Measurements from ENCODE around the gene ZNF808.
"Not testable (repeated sequence)": the region's sequence is repeated elsewhere in the genome, so short reads cannot be mapped to it uniquely, and the experiment has no call there.

Gene ZNF808

DNA sequence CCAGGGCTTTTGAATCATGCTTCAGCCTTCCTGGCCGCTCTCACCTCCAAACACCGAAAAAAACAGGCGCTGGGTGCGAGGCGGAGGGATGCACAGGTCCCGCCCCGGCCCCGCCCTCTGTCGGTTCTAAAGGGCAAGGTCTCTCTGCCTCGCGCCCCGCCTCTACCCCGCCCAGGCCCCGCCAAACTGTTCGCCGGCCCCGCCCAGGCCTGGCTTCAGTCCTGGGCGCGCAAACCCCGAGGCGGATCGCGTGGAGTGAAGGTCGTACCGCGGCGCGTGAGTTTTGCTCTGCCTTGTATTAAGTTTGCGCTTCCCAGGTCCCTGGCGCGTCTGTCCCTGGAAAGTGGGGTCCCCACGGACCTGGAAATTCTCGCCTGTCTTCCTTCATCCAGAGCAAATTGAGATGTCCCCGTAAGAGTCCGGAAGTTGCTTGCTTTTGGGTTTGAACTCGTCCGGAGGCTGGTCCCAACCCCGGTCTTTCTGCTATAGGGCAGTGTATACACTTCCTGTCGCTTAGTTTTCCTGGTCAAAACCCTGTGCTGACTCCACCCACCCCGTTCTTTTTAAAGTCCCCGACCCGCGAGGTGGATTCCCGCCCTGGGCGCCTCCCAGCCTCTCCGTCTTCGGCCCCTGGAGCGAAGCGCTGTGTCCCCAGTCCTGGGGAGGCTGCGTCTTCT is 8.4 kb downstream of the ZNF808 start:
- DNase-seq (ENCODE audit: low read depth) = peak; percentile 59

DNA sequence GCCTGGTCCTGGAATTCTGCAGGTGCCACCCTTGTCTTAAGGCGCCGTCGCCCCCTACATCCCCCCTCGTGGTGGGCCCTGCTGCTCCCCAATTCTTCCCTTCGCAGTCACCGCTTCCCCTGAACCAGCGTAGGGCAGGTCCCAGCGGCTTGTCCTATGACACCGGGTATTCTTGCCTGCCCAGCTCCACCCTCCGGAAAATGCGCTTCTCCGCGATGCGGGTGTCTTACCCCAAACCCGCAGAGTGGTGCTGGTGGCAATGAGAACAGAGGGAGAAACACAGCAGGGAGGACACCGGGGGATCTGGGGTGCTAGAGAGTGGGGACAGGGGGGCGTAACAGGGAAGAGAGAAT is 9.0 kb downstream of the ZNF808 start:
- DNase-seq (ENCODE audit: low read depth) = no peak

DNA sequence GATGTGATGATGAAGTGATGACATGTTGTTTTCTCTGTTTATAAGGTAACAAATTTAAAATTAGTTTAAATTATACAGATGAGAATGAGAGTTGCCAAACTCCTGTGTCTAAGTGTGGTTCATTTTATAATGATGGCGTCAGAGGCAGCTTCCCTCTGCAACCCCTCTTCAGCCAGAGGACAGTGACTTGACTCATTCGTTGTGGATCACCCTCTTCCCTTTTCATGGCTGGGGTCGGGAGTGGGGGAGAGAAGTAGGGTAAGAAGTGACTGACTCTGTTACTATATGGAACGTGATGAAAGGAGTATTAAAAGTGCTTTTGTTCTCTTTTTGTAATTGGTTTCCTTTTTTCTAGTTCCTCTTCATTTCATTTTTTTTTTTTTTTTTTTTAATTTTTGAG is 11.3 kb downstream of the ZNF808 start:
- DNase-seq (ENCODE audit: low read depth) = not testable (repeated sequence)

DNA sequence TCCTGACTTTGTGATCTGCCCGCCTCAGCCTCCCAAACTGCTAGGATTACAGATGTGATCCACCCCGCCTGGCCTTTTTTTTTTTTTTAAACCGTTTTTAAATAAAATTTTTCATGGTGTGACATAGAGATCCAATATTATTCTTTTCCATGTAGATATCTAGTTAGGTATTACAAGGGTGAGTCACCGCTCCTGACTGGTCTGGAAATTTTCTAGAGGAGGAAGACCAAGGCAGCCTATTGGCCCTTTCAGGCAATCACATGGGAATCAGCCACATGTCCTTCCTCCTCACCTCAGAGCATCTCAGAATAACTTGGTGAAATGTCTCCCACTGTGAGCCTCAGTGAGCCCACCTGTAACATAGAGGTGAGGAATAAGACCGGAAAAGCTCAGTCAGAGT is 13.7 kb downstream of the ZNF808 start:
- DNase-seq (ENCODE audit: low read depth) = not testable (repeated sequence)

DNA sequence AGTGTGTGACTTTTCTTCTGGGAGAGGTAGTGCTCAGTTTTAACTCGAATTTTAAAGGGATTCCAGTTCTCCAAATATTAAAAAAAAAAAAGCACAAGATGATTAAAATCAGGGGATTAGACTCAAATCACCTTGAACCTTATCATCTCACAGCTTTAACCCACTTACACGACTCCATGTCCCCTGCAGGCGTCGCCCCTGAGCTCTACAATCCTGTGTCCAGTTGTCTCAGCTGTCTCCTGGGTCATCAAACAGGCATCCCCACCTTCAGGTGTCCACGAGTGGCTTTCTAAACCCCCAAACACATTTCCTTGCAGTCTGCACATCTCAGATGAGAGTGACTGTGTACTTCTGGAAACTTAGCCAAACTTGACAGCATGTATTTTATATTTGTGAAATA is 14.1 kb downstream of the ZNF808 start:
- DNase-seq (ENCODE audit: low read depth) = no peak

DNA sequence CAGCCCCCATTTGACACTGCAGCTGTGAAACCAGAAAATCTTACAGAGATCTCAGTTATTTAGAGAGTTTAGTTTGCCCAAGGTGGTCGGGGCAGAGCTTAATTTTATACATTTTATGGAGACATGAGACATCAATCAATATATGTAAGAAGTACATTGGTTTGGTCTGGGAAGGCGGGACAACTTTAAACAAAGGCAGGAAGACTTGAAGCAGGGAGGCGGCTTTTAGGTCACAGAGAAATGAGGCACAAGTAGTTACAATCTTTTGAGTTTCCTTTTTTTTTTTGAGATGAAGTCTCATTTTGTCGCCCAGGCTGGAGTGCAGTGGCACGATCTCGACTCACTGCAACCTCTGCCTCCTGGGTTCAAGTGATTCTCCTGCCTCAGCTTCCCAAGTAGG is 15.1 kb downstream of the ZNF808 start:
- DNase-seq (ENCODE audit: low read depth) = not testable (repeated sequence)

DNA sequence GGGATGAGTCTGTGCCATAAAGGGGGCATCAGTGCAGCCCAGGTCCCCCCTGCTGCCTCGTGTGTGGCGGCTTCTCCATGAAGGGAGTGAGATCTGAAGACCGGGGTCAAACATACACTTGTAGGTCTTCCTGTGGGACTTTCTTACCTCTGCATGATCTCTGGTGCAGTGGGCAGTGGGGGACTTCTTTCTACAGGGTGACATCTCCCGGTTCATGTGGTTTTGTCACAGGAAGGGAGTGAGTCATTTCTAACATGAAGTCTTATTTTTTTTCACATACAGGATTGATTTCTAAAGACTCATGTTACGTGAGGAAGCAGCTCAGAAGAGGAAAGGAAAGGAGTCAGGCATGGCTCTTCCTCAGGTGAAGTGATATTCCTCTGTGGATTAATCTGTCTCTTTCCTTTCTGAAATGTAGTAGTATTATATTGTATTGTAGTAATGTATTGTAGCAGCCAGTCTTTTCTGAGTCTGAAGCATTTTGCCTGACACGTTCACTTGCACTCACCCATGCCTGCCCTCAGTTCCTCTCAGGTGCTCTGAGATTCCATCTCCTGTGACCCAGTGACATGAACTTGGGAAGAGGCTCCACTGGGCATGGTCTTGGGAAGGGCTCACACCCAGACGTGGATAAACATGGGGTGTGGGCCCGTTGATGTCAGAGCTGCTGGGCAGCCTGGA is 15.7 kb downstream of the ZNF808 start:
- DNase-seq (ENCODE audit: low read depth) = no peak

DNA sequence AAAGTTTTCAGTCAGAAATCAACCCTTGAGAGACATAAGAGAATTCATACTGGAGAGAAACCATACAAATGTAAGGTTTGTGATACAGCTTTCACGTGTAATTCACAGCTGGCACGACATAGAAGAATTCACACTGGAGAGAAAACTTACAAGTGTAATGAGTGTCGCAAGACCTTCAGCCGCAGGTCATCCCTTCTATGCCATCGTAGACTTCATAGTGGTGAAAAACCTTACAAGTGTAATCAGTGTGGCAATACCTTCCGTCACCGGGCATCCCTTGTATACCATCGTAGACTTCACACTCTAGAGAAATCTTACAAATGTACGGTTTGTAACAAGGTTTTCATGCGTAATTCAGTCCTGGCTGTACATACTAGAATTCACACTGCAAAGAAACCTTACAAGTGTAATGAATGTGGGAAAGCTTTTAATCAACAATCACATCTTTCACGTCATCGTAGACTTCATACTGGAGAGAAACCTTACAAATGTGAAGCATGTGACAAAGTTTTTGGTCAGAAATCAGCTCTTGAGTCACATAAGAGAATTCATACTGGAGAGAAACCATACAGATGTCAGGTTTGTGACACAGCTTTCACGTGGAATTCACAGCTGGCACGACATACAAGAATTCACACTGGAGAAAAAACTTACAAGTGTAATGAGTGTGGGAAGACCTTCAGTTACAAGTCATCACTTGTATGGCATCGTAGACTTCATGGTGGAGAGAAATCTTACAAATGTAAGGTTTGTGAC is 26.9 kb downstream of the ZNF808 start:
- no peak for DNase-seq (ENCODE audit: low read depth)

DNA sequence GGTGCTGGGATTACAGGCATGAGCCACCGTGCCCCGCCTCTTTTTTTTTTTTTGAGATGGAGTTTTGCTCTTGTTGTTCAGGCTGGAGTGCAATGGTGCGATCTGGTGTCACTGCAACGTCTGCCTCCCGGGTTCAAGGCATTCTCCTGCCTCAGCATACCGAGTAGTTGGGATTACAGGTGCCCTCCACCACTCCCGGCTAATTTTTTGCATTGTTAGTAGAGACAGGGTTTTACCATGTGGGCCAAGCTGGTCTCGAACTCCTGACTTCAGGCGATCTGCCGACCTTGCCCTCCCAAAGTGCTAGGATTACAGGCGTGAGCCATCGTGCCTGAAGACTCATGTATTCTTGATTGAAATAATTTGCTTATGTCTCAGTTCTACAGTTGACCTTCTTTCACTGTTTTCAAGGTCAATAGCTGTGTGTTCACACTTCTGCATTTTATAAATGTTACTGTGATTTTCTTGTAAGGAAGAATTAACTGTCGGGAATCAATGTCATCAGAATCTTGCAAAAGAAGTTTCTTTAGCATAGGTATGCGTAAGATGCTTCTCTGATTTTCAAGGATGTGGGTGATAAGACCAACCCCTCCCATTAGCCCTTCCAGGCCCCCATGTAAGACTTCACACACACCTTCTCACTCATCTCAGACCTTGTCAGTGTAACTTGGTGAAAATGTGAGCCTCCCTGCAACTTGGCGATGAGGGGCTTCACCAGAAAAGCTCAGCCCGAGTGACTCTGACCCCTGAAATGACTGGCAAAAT is 29.9 kb downstream of the ZNF808 start:
- DNase-seq (ENCODE audit: low read depth) = no peak

DNA sequence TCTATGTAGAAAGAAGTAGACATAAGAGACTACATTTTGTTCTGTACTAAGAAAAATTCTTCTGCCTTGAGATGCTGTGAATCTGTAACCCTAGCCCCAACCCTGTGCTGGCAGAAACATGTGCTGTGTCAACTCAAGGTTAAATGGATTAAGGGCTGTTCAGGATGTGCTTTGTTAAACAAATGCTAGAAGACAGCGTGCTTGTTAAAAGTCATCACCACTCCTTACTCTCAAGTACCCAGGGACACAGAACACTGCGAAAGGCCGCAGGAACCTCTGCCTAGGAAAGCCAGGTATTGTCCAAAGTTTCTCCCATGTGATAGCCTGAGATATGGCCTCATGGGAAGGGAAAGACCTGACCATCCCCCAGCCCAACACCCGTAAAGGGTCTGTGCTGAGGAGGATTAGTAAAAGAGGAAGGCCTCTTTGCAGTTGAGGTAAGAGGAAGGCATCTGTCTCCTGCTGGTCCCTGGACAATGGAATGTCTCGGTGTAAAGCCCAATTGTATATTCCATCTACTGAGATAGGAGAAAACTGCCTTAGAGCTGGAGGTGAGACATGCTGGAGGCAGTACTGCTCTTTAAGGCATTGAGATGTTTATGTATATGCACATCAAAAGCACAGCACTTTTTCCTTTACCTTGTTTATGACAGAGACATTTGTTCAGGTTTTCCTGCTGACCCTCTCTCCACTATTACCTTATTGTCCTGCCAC is 31.4 kb downstream of the ZNF808 start:
- DNase-seq (ENCODE audit: low read depth) = not testable (repeated sequence)

DNA sequence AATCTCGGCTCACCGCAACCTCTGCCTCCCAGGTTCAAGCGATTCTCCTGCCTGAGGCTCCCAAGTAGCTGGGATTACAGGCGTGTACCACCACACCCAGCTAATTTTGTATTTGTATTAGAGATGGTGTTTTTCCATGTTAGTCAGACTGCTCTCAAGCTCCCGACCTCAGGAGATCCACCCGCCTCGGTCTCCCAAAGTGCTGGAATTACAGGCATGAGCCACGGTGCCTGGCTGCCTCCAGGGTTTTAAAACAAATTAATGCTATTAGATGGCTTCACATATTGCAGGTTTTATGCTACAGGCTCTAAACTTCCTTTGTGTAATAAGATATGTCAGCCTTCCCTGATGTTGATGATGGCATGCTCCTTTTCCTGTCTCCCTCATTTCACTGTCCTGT is 34.1 kb downstream of the ZNF808 start:
- DNase-seq (ENCODE audit: low read depth) = not testable (repeated sequence)

DNA sequence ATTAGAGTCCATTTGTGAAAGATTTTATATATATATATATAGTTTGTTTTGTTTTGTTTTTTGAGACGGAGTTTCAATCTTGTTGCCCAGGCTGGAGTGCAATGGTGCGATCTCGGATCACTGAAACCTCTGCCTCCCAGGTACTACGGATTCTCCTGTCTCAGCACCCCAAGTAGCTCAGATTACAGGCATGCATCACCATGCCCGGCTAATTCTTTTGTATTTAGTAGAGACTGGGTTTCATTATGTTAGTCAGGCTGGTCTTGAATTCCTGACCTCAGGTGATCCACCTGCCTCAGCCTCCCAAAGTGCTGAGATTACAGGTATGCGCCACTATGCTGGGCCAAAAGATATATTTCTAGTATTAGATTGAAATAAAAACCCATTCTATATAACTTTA is 38.7 kb downstream of the ZNF808 start:
- DNase-seq (ENCODE audit: low read depth) = no peak

DNA sequence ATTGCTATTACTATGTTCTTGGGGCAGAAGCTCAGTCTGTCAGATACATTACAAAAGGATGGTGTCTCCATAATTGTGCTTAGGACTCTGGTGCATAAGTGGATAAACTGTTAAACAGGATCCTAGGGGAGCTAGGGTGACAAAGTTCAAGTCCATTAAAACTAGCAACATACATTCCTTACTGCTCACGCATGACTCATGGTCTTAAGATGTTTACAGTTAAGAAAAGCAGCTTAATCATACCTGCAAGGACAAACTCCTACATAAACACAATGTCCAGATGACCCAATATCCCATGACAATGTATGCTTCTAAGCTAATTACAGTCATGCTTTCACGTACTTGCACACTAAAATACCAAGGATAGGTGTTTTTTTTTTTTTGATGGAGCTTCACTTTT is 39.1 kb downstream of the ZNF808 start:
- no peak for DNase-seq (ENCODE audit: low read depth)

DNA sequence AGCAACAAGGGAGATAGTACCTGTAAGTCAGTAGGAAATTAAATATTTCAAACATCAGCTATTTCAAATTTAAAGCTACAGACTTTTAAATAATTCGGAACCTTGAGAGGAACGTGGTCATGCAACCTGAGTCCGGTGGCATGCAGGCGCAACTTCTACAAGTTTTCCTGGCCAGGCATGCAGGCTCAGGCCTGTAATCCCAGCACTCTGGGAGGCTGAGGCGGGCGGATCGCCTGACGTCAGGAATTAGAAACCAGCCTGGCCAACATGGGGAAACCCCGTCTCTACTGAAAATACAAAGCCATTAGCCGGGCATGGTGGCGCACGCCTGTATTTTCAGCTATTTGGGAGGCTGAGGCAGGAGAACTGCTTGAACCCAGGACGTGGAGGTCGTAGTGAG is 40.5 kb downstream of the ZNF808 start:
- no peak for DNase-seq (ENCODE audit: low read depth)

DNA sequence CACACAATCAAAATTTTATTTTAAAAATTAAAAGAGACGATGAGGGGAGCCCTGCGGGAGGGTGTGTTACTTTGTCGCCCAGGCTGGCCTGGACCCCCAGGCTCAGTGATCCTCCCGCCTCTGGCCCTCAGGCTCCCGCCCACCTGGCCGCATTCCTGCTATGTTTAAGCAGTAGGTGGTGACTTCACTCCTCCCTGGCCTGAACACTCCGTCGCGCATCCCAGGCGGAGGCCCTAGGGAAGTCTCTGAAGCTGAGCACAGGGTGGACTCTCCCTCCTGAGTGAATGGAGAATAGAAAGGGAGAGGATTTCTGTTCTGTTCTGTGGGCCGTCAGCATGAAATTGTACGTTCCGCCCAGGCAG is 42.2 kb downstream of the ZNF808 start:
- not testable (repeated sequence) for DNase-seq (ENCODE audit: low read depth)

DNA sequence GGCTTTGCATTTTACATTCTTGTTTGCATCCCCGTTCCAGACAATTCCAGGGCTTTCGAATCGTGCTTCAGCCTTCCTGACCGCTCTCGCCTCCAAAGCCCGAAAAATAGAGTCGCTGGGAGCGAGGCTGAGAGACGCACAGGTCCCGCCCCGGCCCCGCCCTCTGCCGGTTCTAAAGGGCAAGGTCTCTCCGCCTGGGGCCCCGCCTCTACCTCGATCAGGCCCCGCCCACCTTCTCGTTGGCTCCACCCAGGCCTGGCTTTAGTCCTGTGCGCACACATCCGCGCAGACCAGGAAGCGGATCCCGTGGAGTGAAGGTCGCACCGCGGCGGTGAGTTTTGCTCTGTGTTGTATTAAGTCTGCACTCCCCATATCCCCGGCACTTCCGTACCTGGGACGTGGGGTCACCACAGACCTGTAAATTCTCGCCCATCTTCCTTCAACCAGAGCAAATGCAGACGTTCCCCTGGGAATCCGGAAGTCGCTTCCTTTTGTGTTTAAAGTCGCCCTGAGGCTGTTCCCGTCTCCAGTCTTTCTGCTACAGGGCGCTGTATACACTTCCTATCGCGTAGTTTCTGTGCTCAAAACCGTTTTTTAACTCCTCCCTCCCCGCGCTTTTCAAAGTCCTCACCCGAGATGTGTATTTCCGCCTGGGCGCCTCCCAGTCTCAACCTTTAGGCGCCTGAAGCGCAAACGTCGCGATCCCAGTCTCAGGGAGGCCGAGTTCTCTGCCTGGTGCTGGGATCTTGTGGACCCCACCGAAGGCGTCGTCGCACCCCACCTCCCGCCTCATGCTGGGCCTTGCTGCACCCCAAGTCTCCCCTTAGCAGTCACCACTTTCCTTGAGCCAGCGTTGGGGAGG is 42.8 kb downstream of the ZNF808 start, which contains the start of gene ZNF701:
TSS of gene ZNF701 (plus strand) at position 288 of the 862 bp plus-strand sequence. CDS start 3,861 bp downstream, outside the sequence.
- DNase-seq (ENCODE audit: low read depth) = peak; percentile 76

DNA sequence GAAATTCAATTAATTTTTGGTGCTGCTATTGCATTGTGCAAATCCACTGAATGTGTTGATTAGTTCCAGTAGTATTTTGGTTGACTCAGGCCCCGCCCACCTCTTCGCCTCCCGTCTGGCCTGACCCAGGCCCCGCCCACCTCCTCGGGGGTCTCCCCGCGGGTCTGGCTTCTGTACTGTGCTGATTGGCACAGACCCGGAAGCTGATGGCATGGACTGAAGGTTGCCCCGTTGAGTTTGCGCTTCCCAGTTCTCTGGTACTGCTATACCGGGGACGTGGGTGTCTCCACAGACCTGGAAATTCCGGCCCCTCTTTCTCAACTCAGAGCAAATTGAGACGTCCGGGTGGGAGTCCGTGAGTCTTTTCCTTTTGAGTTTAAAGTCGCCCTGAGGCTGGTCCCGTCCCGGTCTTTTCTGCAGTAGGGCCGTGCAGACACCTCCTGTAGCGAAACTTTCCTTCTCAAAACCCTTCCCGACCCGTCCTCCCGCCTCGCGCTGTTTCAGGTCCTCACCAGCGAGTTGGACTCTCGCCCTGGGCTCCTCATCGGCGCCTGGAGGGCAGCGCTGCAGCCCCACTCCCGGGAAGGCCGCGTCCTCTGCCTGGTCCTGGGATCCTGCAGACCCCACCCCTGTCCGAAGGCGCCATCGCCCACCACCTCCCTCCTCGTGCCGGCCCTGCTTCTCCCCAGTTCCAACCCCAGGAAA is 57.4 kb downstream of the ZNF808 start:
- no peak for DNase-seq (ENCODE audit: low read depth)

DNA sequence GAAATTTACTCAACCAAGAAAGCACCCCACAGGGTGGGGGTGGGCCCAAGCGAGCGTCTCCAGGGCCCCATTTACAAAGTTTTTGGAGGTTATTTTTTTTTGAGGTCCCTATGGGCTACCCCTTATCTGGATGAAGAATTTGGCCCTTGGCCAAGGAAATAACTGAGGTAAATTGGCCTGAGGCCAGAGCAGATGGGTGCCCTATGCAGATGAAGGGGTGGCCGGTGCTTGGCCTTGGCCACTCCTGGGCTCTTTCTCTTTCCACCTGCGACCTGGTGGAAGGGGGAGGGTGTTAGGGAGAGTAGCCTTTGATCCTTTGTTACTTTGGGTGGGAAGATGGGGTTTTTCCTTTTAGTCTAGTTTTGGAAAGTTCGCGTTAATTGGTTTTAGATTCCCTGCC is 58.1 kb downstream of the ZNF808 start:
- no peak for DNase-seq (ENCODE audit: low read depth)

DNA sequence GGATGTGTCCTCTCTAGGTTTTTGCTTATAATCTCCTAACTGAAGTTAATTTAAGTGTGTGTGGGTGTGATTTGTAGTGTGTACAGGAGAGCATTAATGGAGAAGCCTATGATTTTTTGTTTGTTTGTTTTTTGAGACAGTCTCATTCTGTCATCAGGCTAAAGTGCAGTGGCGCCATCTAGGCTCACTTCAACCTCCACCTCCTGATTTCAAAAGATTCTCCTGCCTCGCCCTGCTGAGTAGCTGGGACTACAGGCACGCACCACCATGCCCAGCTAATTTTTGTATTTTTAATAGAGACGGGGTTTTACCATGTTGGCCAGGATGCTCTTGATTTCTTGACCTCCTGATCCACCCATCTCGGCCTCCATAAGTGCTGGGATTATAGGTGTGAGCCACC is 63.3 kb downstream of the ZNF808 start:
- no peak for DNase-seq (ENCODE audit: low read depth)

DNA sequence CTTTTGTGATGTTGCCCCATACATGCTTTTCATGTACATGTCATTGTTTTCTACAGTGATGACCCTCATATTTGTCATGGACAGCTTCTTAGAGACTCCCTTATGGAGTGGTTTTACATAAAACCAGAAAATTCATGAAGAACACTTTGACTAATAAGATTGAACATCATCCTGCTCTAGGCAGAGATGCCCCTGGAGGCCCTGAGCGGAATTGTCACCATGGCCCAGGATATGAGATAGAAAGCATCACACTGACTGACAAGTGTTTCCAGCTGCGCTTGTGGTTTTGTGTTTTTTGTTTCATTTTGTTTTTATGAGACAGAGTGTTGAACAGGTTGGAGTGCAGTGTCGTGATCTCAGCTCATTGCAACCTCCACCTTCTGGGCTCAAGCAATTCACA is 64.8 kb downstream of the ZNF808 start:
- no peak for DNase-seq (ENCODE audit: low read depth)

Data from stromal cell of bone marrow (primary cell).